A549 (cell line): Measurements from ENCODE around the gene CNOT6.

ENCODE experiments used
- CEBPB ChIP-seq, 2 experiments: fragments of >200 bp in 1 of 2; sonication (Bioruptor Twin) in 1 of 2; formaldehyde crosslinking in 1 of 2; IDR thresholded peaks; 2 replicates each; pipeline ENCODE4 v1.6.1; 2012 to 2016
- EHMT2 ChIP-seq: fragments of 200-600 bp; sonication (generic); IDR thresholded peaks from 2 replicates; pipeline ENCODE4 v1.6.1; 2016; ENCODE audit warnings: antibody characterized with exemption, low read depth, mild to moderate bottlenecking, moderate library complexity
- EP300 ChIP-seq, 2 experiments: fragments of >200 bp; sonication (Bioruptor Twin); formaldehyde crosslinking; IDR thresholded peaks; 2 replicates in 1 of 2; 3 replicates in 1 of 2; pipeline ENCODE4 v1.6.1; 2016 to 2017
- KDM1A ChIP-seq: fragments of 200-600 bp; sonication (generic); IDR thresholded peaks from 2 replicates; pipeline ENCODE4 v1.6.1; 2016; ENCODE audit warnings: low read depth, mild to moderate bottlenecking
- MAFK ChIP-seq: fragments of 450-650 bp; IDR thresholded peaks from 2 replicates; pipeline ENCODE4 v1.6.1; 2014; ENCODE audit not compliant: partially characterized antibody
- NR3C1 ChIP-seq: fragments of >200 bp; sonication (Bioruptor Twin); formaldehyde crosslinking; IDR thresholded peaks from 3 replicates; pipeline ENCODE4 v1.6.1; 2017
- POLR2A ChIP-seq: IDR thresholded peaks from 2 replicates; pipeline ENCODE4 v1.6.1; 2012; ENCODE audit warnings: mild to moderate bottlenecking, low read length
- RAD21 ChIP-seq, 2 experiments: fragments of >200 bp in 1 of 2; sonication (Bioruptor Twin) in 1 of 2; formaldehyde crosslinking in 1 of 2; IDR thresholded peaks in 1 of 2; conservative IDR thresholded peaks in 1 of 2; 2 replicates in 1 of 2; 3 replicates in 1 of 2; pipeline ENCODE4 v1.6.1; 2012 to 2018; ENCODE audit warnings: inconsistent platforms in 1 of 2
- SREBF2 ChIP-seq: fragments of 450-650 bp; IDR thresholded peaks from 2 replicates; pipeline ENCODE4 v1.6.1; 2014; ENCODE audit warnings: mild to moderate bottlenecking, moderate library complexity
- TF ChIP-seq, protein P1 (sequence below): fragments of >200 bp; sonication (Bioruptor Twin); formaldehyde crosslinking; IDR thresholded peaks from 3 replicates; pipeline ENCODE4 v1.5.1; 2016
- TF ChIP-seq, protein P2 (sequence below): IDR thresholded peaks from 2 replicates; pipeline ENCODE4 v1.6.1; 2012
- TF ChIP-seq, protein P3 (sequence below): fragments of 450-650 bp; IDR thresholded peaks from 2 replicates; pipeline ENCODE4 v1.6.1; 2014; ENCODE audit warnings: antibody characterized with exemption
- TF ChIP-seq, protein P4 (sequence below): fragments of 200-600 bp; sonication (generic); IDR thresholded peaks from 2 replicates; pipeline ENCODE4 v1.6.1; 2016; ENCODE audit warnings: antibody characterized with exemption, mild to moderate bottlenecking, moderate library complexity

DNA sequence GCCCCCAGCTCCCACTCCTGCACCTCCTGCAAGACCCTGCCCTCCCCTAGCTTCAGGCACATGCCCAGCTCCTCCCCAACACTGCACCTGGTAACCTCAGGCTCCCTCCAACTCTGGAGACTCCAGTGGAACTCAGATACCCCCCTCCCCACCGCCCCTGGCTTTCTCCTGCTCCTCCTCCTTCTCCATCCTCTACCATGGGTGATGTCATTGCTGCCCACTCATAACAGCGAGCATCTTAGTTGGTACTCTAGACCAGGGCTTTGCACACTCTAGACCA is 24.7 kb upstream of the CNOT6 start:
- TF ChIP-seq, protein P1, sequence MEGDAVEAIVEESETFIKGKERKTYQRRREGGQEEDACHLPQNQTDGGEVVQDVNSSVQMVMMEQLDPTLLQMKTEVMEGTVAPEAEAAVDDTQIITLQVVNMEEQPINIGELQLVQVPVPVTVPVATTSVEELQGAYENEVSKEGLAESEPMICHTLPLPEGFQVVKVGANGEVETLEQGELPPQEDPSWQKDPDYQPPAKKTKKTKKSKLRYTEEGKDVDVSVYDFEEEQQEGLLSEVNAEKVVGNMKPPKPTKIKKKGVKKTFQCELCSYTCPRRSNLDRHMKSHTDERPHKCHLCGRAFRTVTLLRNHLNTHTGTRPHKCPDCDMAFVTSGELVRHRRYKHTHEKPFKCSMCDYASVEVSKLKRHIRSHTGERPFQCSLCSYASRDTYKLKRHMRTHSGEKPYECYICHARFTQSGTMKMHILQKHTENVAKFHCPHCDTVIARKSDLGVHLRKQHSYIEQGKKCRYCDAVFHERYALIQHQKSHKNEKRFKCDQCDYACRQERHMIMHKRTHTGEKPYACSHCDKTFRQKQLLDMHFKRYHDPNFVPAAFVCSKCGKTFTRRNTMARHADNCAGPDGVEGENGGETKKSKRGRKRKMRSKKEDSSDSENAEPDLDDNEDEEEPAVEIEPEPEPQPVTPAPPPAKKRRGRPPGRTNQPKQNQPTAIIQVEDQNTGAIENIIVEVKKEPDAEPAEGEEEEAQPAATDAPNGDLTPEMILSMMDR: no peak
- TF ChIP-seq, protein P2, sequence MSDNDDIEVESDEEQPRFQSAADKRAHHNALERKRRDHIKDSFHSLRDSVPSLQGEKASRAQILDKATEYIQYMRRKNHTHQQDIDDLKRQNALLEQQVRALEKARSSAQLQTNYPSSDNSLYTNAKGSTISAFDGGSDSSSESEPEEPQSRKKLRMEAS: no peak
- TF ChIP-seq EP300 (IDR thresholded peaks at IDR 0.05) (no peak), RAD21 (conservative IDR thresholded peaks at IDR 0.05 in 1 of 2, IDR thresholded peaks at IDR 0.05 in 1 of 2) (no peak), SREBF2 (no peak), MAFK (no peak), CEBPB (IDR thresholded peaks at IDR 0.05) (no peak), KDM1A (no peak), NR3C1 (no peak), POLR2A (no peak), EHMT2 (no peak)
- TF ChIP-seq, protein P3, sequence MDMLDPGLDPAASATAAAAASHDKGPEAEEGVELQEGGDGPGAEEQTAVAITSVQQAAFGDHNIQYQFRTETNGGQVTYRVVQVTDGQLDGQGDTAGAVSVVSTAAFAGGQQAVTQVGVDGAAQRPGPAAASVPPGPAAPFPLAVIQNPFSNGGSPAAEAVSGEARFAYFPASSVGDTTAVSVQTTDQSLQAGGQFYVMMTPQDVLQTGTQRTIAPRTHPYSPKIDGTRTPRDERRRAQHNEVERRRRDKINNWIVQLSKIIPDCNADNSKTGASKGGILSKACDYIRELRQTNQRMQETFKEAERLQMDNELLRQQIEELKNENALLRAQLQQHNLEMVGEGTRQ: no peak
- TF ChIP-seq, protein P4, sequence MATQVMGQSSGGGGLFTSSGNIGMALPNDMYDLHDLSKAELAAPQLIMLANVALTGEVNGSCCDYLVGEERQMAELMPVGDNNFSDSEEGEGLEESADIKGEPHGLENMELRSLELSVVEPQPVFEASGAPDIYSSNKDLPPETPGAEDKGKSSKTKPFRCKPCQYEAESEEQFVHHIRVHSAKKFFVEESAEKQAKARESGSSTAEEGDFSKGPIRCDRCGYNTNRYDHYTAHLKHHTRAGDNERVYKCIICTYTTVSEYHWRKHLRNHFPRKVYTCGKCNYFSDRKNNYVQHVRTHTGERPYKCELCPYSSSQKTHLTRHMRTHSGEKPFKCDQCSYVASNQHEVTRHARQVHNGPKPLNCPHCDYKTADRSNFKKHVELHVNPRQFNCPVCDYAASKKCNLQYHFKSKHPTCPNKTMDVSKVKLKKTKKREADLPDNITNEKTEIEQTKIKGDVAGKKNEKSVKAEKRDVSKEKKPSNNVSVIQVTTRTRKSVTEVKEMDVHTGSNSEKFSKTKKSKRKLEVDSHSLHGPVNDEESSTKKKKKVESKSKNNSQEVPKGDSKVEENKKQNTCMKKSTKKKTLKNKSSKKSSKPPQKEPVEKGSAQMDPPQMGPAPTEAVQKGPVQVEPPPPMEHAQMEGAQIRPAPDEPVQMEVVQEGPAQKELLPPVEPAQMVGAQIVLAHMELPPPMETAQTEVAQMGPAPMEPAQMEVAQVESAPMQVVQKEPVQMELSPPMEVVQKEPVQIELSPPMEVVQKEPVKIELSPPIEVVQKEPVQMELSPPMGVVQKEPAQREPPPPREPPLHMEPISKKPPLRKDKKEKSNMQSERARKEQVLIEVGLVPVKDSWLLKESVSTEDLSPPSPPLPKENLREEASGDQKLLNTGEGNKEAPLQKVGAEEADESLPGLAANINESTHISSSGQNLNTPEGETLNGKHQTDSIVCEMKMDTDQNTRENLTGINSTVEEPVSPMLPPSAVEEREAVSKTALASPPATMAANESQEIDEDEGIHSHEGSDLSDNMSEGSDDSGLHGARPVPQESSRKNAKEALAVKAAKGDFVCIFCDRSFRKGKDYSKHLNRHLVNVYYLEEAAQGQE: no peak
